Measurements from ENCODE around the gene EDN2.
A peak's percentile ranks its signal among the peaks of the same experiment; 100 is the strongest.

The EDN2 gene

GRCh38 chr1:41524676-41525675 lies 40.5 kb upstream of the EDN2 start:
- CTCF ChIA-PET, result interaction anchor here (0.6 to 1.8 kb wide), 3 partner anchors 8 to 30 kb away, joined by 3 to 6 read pairs (median 3); no protein-coding TSS in a partner anchor
- POLR2A ChIA-PET (ENCODE audit: low non-redundant PET), result no interaction called here
- peak overlapping the region; percentile 10; the same call in 1 of the 2 replicates for H3K27ac ChIP-seq
- no peak for TF ChIP-seq CTCF (conservative IDR thresholded peaks at IDR 0.05; ENCODE audit: low read depth)
- DNase-seq (ENCODE audit: low spot score), result no peak

- POLR2A ChIA-PET (ENCODE audit: low non-redundant PET), result no interaction called here
- H3K27ac ChIP-seq, result peak overlapping the region; percentile 12; the same call in 1 of the 2 replicates
- CTCF ChIA-PET, result interaction anchor here (0.7 to 1.8 kb wide), 3 partner anchors 7 to 312 kb away, joined by 3 to 6 read pairs (median 3); no protein-coding TSS in a partner anchor
- no peak for DNase-seq (ENCODE audit: low spot score)
- TF ChIP-seq CTCF (conservative IDR thresholded peaks at IDR 0.05; ENCODE audit: low read depth), result no peak
Observed at GRCh38 chr1:41523949-41524675, 39.6 kb upstream of the EDN2 start.

- DNase-seq (ENCODE audit: low spot score), result no peak
- TF ChIP-seq CTCF (conservative IDR thresholded peaks at IDR 0.05; ENCODE audit: low read depth), result no peak
- CTCF ChIA-PET, result interaction anchor here (0.6 kb wide), 2 partner anchors 139 to 215 kb away, joined by 3 read pairs; no protein-coding TSS in a partner anchor
- no peak overlapping the region for H3K27ac ChIP-seq
- POLR2A ChIA-PET (ENCODE audit: low non-redundant PET), result no interaction called here
Observed at GRCh38 chr1:41523071-41523470, 38.6 kb upstream of the EDN2 start.

GRCh38 chr1:41521766-41522165 lies 37.3 kb upstream of the EDN2 start:
- no peak overlapping the region for H3K27ac ChIP-seq
- POLR2A ChIA-PET (ENCODE audit: low non-redundant PET), result no interaction called here
- no peak for DNase-seq (ENCODE audit: low spot score)
- CTCF ChIA-PET, result no interaction called here
- TF ChIP-seq CTCF (conservative IDR thresholded peaks at IDR 0.05; ENCODE audit: low read depth), result no peak

GRCh38 chr1:41520951-41521752 lies 36.7 kb upstream of the EDN2 start:
- H3K27ac ChIP-seq, result no peak overlapping the region
- ChIA-PET POLR2A (ENCODE audit: low non-redundant PET) (no interaction called here), CTCF (no interaction called here)
- no peak for DNase-seq (ENCODE audit: low spot score)
- TF ChIP-seq CTCF (conservative IDR thresholded peaks at IDR 0.05; ENCODE audit: low read depth), result no peak

GRCh38 chr1:41519667-41520066 lies 35.2 kb upstream of the EDN2 start:
- TF ChIP-seq CTCF (conservative IDR thresholded peaks at IDR 0.05; ENCODE audit: low read depth), result no peak
- ChIA-PET POLR2A (ENCODE audit: low non-redundant PET) (no interaction called here), CTCF (no interaction called here)
- no peak for DNase-seq (ENCODE audit: low spot score)
- no peak overlapping the region for H3K27ac ChIP-seq
